HCT116 (cell line): ENCODE results near the gene PTPN9.

Experiments
- CTCF ChIP-seq, 3 experiments: fragments of 200-600 bp in 1 of 3; sonication (generic) in 1 of 3; IDR thresholded peaks in 2 of 3; conservative IDR thresholded peaks in 1 of 3; 2 replicates each; pipeline ENCODE4 v1.5.1; 2012 to 2017; ENCODE audit warnings: low read depth in 2 of 3, low read length in 2 of 3, antibody characterized with exemption in 1 of 3, borderline replicate concordance in 1 of 3, control low read depth in 1 of 3, mild to moderate bottlenecking in 1 of 3, mixed read lengths in 1 of 3, mixed run types in 1 of 3, moderate library complexity in 1 of 3; ENCODE audit not compliant: insufficient read depth in 1 of 3
- EGR1 ChIP-seq: IDR thresholded peaks from 2 replicates; pipeline ENCODE4 v1.6.1; 2012; ENCODE audit warnings: low read depth
- ELF1 ChIP-seq: IDR thresholded peaks from 2 replicates; pipeline ENCODE4 v1.6.1; 2012; ENCODE audit warnings: low read depth, borderline replicate concordance
- MAX ChIP-seq: IDR thresholded peaks from 2 replicates; pipeline ENCODE4 v1.6.1; 2012
- POLR2A ChIP-seq: IDR thresholded peaks from 2 replicates; pipeline ENCODE4 v1.7.0; 2011; ENCODE audit warnings: borderline replicate concordance; ENCODE audit not compliant: insufficient read depth, insufficient read length; ENCODE audit errors: extremely low read depth
- POLR2AphosphoS5 ChIP-seq: IDR thresholded peaks from 2 replicates; pipeline ENCODE4 v1.6.1; 2011; ENCODE audit warnings: mild to moderate bottlenecking, low read depth, low read length, moderate library complexity
- RAD21 ChIP-seq: IDR thresholded peaks from 2 replicates; pipeline ENCODE4 v1.6.1; 2012; ENCODE audit warnings: low read depth, mild to moderate bottlenecking
- REST ChIP-seq: IDR thresholded peaks from 2 replicates; pipeline ENCODE4 v1.6.1; 2012; ENCODE audit warnings: low read depth
- SIN3A ChIP-seq: IDR thresholded peaks from 2 replicates; pipeline ENCODE4 v1.6.1; 2012; ENCODE audit warnings: low read depth
- SRF ChIP-seq: IDR thresholded peaks from 2 replicates; pipeline ENCODE4 v1.6.1; 2012; ENCODE audit warnings: low read depth
- TCF7L2 ChIP-seq: IDR thresholded peaks from 2 replicates; pipeline ENCODE4 v1.7.0; 2011; ENCODE audit warnings: borderline replicate concordance, inconsistent platforms; ENCODE audit not compliant: insufficient read depth, insufficient read length; ENCODE audit errors: extremely low read depth
- YY1 ChIP-seq: IDR thresholded peaks from 2 replicates; pipeline ENCODE4 v1.6.1; 2011; ENCODE audit warnings: low read length, low read depth, moderate library complexity, mild to moderate bottlenecking; ENCODE audit not compliant: insufficient replicate concordance; ENCODE audit errors: extremely low read depth

- no peak for TF ChIP-seq SRF
- TF ChIP-seq POLR2AphosphoS5, result no peak
- TF ChIP-seq CTCF (IDR thresholded peaks at IDR 0.05 in 2 of 3, conservative IDR thresholded peaks at IDR 0.05 in 1 of 3; ENCODE audit: borderline replicate concordance in 1 of 3, insufficient read depth in 1 of 3, low read depth in 2 of 3, low read length in 2 of 3), result no peak
- TF ChIP-seq EGR1, result no peak
- no peak for TF ChIP-seq POLR2A
- TF ChIP-seq ELF1, result no peak
- no peak for TF ChIP-seq TCF7L2
- TF ChIP-seq SIN3A, result no peak
- no peak for TF ChIP-seq YY1
- no peak for TF ChIP-seq MAX
- no peak for TF ChIP-seq REST
- no peak for TF ChIP-seq RAD21
These were observed 123.1 kb downstream of the PTPN9 start for GRCh38 chr15:75455982-75456531.
